Measurements from ENCODE around the gene RHOT1. TPM values are rescaled to one million over a fixed set of nuclear protein-coding genes. Genes with fewer than 3 reads are reported as not detected.

RHOT1 gene
- total RNA-seq, 1 experiment from 2014 or later = 49.2 TPM

DNA sequence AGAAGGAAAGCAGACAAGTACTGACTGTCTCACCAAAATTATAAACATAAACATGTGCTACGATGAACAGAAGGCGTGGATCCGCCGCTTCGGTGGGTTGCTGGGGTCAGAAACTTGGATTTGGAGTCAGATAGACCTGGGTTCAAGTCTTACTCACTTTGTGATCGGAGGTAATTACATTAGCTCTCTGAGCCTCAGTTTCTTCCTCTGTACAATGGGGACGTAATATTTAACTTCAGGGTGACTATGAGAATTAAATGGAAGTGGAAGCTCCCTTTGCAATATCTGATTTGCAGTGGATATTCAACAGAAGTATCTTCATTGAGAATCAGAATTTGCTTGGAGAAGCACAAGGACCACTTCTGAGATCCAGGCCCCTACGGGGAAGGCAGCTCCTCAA lies 129.5 kb downstream of the RHOT1 start:
- DNase-seq = no peak
- Histone ChIP-seq H3K27me3 (peaks cover 18% of the 10 kb centered on the region), H3K4me3 (no peak overlapping the region)

DNA sequence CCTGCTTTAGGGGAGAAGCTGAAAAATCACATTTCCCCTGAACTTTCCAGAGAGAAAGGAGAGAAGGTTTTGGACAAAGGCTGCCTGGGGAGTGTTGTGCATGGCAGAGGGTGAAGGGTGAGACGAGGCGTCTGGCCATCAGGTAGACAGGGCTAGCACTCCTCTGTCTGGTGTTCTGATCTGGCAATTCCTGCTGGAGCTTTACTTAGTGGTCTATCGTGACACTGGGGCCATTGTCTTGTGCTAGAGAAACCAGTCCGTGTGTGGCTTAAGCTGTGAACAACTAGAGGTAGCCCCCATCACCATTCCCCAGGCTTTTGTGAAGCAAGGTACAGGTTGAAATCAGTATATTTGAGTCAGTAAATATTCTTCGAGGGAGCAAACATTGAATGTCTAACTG lies 131.8 kb downstream of the RHOT1 start:
- no peak for DNase-seq
- Histone ChIP-seq H3K4me3 (no peak overlapping the region), H3K36me3 (no peaks in the 10 kb centered on the region), H3K9me3 (replicated peaks) (no peaks in the 10 kb centered on the region), H3K4me1 (peaks cover 29% of the 10 kb centered on the region), H3K27me3 (peaks cover under 1% of the 10 kb centered on the region), H3K27ac (no peak overlapping the region)

More for the DNA sequence above, 129.5 kb downstream of the RHOT1 start:
- Histone ChIP-seq H3K4me1 (peaks cover 27% of the 10 kb centered on the region), H3K36me3 (no peaks in the 10 kb centered on the region), H3K27ac (no peak overlapping the region), H3K9me3 (replicated peaks) (no peaks in the 10 kb centered on the region)

DNA sequence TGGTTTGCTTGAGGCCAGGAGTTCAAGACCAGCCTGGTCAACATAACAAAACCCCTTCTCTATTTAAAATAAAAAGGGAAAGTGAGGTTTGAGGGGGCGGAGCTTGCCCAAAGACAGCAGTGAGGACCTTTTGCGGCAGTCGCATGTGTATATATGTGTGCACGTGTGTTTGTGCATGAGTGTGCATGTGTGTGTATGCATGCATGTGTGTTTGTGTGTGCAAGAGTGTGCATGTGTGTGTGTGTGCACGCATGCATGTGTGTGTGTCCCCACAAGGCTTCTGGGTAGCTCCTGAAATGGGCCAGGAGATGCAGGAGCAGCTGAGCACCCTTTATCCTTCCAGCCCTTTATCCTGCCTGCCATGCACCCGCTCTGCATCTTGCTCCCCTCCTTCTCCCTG lies 132.3 kb downstream of the RHOT1 start:
- no peaks in the 10 kb centered on the region; the same call in 1 of the 2 replicates for H3K27me3 ChIP-seq
- H3K4me3 ChIP-seq = no peak overlapping the region
- no peak overlapping the region for H3K27ac ChIP-seq
- no peak for DNase-seq
- no peaks in the 10 kb centered on the region for H3K36me3 ChIP-seq
- peaks cover 23% of the 10 kb centered on the region for H3K4me1 ChIP-seq
- H3K9me3 ChIP-seq (replicated peaks) = no peaks in the 10 kb centered on the region

Other genes starting within 250 kb of the RHOT1 start
- gene UTP6, start 240.8 kb upstream of the RHOT1 start, total RNA-seq (2014; rRNA removed; shearing (Covaris generic)) = 70.9 and 81.6 TPM in 2 replicates
- gene SUZ12, start 205.5 kb upstream of the RHOT1 start, total RNA-seq (2014; rRNA removed; shearing (Covaris generic)) = 47.0 and 55.5 TPM in 2 replicates
- 10.8 and 13.2 TPM in 2 replicates for gene LRRC37B, start 135.1 kb upstream of the RHOT1 start, total RNA-seq (2014; rRNA removed; shearing (Covaris generic))
- gene RHBDL3, start 123.3 kb downstream of the RHOT1 start, total RNA-seq (2014; rRNA removed; shearing (Covaris generic)) = not detected in 2 replicates
- gene C17orf75, start 199.7 kb downstream of the RHOT1 start, total RNA-seq (2014; rRNA removed; shearing (Covaris generic)) = 35.5 and 39.8 TPM in 2 replicates
- 319 and 332 TPM in 2 replicates for gene ZNF207, start 207.7 kb downstream of the RHOT1 start, total RNA-seq (2014; rRNA removed; shearing (Covaris generic))